Endothelial cell (in vitro differentiated cells): ENCODE measurements around the gene DISC1. TPM values are rescaled to one million over a fixed set of nuclear protein-coding genes. Genes with fewer than 3 reads are reported as not detected.

Experiments
- DNase-seq: peaks from one replicate; pipeline ENCODE4 v3.0.0; 2021; ENCODE audit warnings: low spot score
- H3K27ac Mint-ChIP-seq: one replicate; pipeline ENCODE4 v1.8.0; 2021; ENCODE audit warnings: mixed read lengths, inconsistent platforms; ENCODE audit not compliant: unreplicated experiment
- H3K27me3 Mint-ChIP-seq: one replicate; pipeline ENCODE4 v1.8.0; 2021; ENCODE audit warnings: mild to moderate bottlenecking, moderate library complexity, mixed read lengths, inconsistent platforms; ENCODE audit not compliant: unreplicated experiment
- H3K36me3 Mint-ChIP-seq: one replicate; pipeline ENCODE4 v1.8.0; 2021; ENCODE audit warnings: mild to moderate bottlenecking, low read depth, mixed read lengths, inconsistent platforms; ENCODE audit not compliant: unreplicated experiment
- H3K4me1 Mint-ChIP-seq: one replicate; pipeline ENCODE4 v1.8.0; 2021; ENCODE audit warnings: mild to moderate bottlenecking, mixed read lengths, inconsistent platforms; ENCODE audit not compliant: unreplicated experiment
- H3K4me3 Mint-ChIP-seq: one replicate; pipeline ENCODE4 v1.8.0; 2021; ENCODE audit warnings: mild to moderate bottlenecking, mixed read lengths, inconsistent platforms; ENCODE audit not compliant: unreplicated experiment
- H3K9me3 Mint-ChIP-seq: one replicate; pipeline ENCODE4 v1.8.0; 2021; ENCODE audit warnings: mixed read lengths, inconsistent platforms; ENCODE audit not compliant: unreplicated experiment
- total RNA-seq: library from RNA; stranded (reverse); fragmentation: NEBNext Ultra II Directional; extraction: Animal tissue kit (Norgen Biotek cat#: 25700); gene quantifications from one replicate; pipeline ENCODE4 v1.2.1, GENCODE V29; 2021; ENCODE audit not compliant: unreplicated experiment
- TF ChIP-seq, protein P1 (sequence below): fragments of 200-600 bp; sonication (generic); IDR thresholded peaks from one replicate; pipeline ENCODE4 v1.5.0; 2021; ENCODE audit warnings: antibody characterized with exemption; ENCODE audit not compliant: unreplicated experiment

DISC1 gene
- total RNA-seq, 1 donor from 2014 or later: 82.5 TPM

DNA sequence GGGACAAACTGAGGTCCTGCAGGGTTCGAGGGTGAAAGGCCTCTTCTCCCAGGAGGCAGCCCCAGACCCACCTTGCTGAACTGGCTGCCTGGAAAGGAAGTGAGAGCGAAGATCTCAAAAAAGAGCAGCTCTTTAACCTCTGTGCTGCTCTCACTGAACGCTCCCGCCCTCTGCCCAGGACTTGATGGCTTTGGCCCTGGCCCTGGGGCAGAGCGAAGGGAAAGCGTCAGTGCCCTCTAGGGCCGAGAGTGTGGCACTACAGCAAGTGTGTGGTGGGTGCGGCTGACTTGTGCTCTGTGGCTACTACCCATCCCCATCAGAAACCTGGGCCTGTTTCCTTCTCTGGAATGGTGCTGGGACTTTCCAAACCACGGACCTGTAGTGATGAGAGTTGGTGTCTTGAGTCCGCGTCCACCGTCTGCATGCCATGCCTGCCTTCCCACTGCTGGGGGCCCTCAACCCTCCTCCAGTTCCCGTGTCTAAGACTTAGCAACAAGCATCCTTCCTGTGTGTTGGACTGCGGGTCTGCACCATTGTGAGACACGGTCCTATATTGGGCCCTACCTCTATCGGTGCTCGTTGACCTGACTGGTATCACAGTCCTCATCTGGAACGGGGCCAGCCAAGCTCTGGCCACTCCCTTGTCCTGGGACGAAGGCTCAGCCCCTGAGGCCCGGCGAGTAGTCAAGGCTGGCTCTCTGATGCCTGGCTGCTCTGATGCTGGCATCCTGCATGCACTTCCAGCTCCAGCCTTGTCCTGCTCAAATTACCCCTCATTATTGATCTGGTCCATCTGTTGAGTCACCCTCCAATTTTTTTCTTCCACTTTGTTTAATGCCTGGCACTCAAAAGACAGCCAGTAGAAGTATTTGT is 180.3 kb downstream of the DISC1 start:
- Mint-ChIP-seq H3K36me3 (peaks cover 49% of the 10 kb centered on the region), H3K27me3 (peaks cover 2% of the 10 kb centered on the region), H3K4me1 (no peaks in the 10 kb centered on the region), H3K27ac (no peak overlapping the region), H3K9me3 (no peaks in the 10 kb centered on the region), H3K4me3 (no peak overlapping the region)
- peak; percentile 60 for DNase-seq
- TF ChIP-seq, protein P1, sequence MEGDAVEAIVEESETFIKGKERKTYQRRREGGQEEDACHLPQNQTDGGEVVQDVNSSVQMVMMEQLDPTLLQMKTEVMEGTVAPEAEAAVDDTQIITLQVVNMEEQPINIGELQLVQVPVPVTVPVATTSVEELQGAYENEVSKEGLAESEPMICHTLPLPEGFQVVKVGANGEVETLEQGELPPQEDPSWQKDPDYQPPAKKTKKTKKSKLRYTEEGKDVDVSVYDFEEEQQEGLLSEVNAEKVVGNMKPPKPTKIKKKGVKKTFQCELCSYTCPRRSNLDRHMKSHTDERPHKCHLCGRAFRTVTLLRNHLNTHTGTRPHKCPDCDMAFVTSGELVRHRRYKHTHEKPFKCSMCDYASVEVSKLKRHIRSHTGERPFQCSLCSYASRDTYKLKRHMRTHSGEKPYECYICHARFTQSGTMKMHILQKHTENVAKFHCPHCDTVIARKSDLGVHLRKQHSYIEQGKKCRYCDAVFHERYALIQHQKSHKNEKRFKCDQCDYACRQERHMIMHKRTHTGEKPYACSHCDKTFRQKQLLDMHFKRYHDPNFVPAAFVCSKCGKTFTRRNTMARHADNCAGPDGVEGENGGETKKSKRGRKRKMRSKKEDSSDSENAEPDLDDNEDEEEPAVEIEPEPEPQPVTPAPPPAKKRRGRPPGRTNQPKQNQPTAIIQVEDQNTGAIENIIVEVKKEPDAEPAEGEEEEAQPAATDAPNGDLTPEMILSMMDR: peak; percentile 55

DNA sequence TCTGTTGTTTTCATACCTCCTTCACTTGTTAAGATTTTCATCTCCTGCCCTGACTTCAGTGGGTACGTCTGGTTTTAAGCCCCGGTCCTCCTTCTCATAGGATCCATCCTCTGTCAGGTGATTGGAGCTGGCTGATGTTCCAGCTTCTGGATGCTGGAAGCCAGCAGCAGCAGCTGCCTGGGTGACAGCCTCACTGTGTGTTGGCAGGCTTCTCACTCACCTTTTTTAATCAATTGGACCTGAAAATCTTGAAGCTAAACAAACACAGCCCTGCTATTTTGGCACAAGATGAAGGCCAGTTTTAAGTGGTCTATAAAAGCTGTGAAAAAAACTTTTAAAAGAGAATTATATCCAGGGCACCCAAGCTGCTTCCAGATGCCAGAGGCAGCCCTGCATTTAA is 181.0 kb downstream of the DISC1 start:
- no peak for DNase-seq
- Mint-ChIP-seq H3K36me3 (peaks cover 47% of the 10 kb centered on the region), H3K27me3 (peaks cover 2% of the 10 kb centered on the region), H3K4me1 (no peaks in the 10 kb centered on the region), H3K27ac (no peak overlapping the region), H3K4me3 (no peak overlapping the region), H3K9me3 (no peaks in the 10 kb centered on the region)
- TF ChIP-seq, protein P1: no peak

DNA sequence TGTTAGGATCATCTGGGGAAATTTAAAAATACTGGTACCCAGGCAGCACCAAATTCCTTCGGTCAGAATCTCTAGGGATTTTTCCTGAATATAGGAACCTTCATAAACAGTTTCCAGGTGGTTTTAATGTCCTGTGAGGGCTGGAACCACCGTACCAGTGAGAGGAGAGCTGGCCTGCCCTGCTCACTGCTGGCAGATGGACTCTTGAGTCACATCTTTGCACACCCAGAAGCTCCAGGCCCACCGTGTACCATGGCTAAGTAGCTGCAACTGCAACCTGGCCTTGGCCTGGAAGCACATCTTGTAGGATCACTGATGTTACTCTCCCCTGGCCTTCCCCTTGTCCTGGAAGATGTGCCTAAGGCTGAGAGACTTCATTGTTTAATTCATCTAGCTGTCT is 181.5 kb downstream of the DISC1 start:
- no peak for DNase-seq
- H3K4me1 Mint-ChIP-seq: no peaks in the 10 kb centered on the region
- no peak overlapping the region for H3K27ac Mint-ChIP-seq
- H3K27me3 Mint-ChIP-seq: peaks cover 2% of the 10 kb centered on the region
- TF ChIP-seq, protein P1: no peak
- no peak overlapping the region for H3K4me3 Mint-ChIP-seq
- H3K9me3 Mint-ChIP-seq: no peaks in the 10 kb centered on the region
- H3K36me3 Mint-ChIP-seq: peaks cover 47% of the 10 kb centered on the region

DNA sequence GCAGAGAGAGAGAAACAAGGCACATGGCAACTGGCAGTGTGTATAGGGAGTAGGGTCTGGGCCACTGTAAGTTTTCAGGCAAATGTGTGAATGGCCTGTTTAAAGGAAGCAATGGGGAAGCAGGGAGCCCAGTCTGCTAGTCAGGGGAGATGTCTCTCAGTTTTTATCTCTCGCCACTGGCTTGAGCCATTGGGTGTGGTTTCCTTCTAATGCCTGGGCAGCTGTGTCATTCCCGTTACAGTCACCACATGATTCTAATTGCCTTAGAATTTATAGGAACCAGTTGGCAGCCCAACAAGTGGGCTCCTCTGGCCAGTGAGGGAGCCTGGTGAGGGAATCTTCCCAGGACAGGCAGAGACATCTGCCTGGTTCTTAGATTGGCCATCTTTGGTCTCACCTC is 182.4 kb downstream of the DISC1 start:
- DNase-seq: no peak
- H3K4me3 Mint-ChIP-seq: no peak overlapping the region
- peaks cover 2% of the 10 kb centered on the region for H3K27me3 Mint-ChIP-seq
- H3K4me1 Mint-ChIP-seq: no peaks in the 10 kb centered on the region
- peaks cover 53% of the 10 kb centered on the region for H3K36me3 Mint-ChIP-seq
- no peak overlapping the region for H3K27ac Mint-ChIP-seq
- TF ChIP-seq, protein P1: no peak
- no peaks in the 10 kb centered on the region for H3K9me3 Mint-ChIP-seq

DNA sequence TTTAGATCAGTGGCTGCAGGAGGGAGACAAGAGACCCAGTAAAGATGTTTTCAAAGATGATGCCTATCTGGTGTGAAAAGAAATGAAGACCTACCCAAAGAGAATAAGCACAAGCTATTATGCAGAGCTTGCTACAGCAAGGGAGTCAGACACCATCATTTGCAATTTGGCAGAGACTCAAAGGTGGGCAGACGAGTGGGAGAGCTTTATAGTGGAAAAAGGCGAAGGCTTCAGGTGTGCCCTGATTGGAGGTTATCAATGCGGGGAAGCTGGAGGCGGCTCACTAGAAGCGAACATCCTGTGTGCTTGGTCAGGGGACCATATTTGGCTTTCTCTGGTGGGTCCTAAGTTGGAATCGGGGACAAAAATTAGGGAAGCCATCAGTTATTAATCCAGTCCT is 183.8 kb downstream of the DISC1 start:
- TF ChIP-seq, protein P1: no peak
- H3K27me3 Mint-ChIP-seq: no peaks in the 10 kb centered on the region
- no peak overlapping the region for H3K27ac Mint-ChIP-seq
- H3K4me1 Mint-ChIP-seq: no peaks in the 10 kb centered on the region
- DNase-seq: no peak
- no peak overlapping the region for H3K4me3 Mint-ChIP-seq
- H3K9me3 Mint-ChIP-seq: no peaks in the 10 kb centered on the region
- H3K36me3 Mint-ChIP-seq: peaks cover 57% of the 10 kb centered on the region
